Activated gamma-delta T cell treated with Interleukin-2 at 50 U/mL for 16 hours (primary cell): ENCODE measurements around the gene TMEM253.

Experiments
- DNase-seq: peaks from one replicate; pipeline ENCODE4 v3.0.0-alpha.2; 2020

TMEM253 gene

DNA sequence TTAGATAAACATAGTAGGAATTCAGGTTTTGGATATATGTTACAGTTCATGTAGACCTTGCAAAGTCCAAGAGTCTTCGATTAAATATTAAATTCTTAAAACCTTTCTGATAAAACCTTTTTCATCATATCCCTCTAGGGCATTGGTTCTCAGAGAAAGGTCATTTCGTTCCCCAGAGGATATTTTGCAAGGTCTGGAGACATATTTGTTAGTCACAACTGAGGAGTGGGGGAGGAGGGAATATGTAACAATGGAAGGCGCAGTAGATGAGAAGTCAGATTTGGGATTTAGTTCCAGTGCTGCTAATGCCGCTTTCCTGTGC lies 5.3 kb downstream of the TMEM253 start:
- no peak for DNase-seq

DNA sequence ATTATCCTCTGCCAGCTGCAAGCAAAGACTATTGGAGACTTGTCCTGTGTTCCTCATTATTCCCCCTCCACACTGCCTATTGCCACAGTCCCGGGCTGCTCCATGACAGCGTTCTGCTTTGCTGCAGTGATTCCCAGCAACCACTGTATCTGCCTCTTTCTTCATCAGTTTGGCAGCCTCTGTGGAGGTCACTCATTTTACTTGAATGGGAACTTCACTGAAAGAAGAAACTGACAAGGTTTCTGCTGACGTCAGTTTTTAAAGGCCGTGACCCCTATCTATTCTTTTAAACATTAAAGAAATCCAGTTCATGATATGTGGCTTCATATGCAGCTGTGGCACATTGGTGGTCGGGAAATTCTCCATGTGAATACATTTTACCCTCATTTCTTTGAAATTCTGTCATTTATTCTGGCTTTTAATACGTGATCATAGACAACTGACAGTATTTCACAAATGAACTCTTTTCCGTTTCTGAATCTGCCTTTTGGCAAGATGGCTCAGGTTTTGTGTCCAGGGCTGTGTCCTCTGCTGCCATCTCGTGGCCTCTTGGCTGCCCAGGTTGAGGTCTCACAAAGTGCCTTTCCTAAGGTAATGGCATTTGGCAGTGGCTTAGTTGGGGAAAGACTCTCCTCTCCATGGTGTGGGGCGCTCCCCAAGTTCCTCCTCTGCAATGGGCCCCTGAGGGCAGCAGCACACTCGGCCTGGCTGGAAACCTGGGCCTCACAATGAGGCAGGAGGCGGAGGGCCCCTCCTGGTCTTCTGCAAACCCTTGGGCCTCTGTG lies 5.8 kb downstream of the TMEM253 start:
- peak; percentile 78 for DNase-seq

DNA sequence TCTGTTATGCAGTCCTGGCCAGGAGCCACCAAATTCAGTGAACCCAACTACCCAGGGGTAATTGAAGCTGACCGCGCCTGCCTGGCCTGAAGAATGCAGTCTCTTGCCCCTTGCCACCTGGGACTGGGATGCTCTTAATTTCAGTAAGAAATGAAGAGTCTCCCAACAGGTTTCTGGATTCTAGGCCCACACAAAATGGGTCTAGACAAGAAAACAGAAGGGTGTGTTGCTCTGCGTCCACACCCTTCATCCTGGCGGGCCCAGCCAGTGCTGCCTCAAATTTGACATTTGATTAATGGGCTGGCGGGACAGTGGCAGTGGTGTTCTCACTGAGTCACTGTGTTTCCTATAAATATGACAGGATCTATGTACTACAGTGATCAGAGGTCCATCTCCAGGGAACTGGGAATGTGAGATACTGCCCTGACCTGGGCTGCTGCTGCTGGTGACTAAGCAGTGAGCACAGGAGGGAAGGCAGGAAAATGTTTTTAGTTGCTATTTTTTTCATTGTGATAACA lies 6.5 kb downstream of the TMEM253 start:
- DNase-seq, result no peak

DNA sequence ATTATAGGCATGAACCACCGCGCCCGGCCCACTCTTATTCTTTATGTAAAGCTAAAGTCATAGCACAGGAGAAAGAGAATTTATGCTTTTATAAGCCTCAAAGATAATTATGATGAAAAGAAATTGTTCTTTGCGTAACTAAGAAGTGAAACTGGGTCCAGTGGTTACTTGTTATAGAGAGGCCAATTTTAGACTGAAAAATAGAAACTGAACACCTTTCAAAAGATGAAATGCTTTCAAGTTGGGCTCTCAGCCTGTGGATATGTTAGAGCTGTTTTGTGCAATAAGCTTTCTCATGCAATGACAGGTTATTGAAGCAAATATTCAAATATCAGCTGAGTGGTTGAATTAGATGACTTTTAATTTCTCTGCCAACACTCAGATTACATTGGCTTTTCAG lies 7.9 kb downstream of the TMEM253 start:
- DNase-seq, result no peak

DNA sequence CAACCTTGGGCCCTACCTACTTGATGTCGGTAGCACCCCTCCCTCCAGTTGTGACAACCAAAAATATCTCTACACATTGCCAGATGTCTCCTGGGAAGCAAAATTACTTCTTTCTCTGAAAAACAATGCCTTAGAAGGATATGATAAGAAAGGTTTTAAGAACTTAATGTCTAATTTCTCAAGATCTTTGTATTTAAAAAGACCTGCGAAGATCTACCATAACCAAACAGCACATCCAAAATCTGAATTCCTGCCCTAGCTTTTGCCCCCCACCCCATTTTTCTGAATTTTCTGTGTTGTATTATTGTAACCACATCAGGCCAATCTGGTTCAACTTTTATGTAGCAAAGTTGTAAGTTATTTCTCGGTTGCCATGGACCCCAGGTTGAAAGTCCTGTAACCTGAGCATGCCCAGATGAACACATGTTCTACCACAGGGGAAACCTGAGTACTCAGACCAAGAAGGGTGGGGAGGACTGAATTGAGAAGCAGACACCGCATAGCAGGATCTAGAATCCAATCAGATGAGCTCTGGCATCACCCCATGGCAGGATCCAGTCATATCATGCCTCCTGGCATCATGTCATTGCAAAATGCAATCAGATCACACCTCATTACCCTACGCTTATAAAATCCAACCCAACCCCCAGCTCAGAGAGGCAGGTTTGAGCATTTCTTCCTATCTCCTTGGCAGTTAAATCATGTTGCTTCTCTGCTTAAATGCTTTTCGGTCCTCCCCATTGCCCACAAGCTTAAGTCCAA lies 8.7 kb downstream of the TMEM253 start:
- DNase-seq, result no peak

DNA sequence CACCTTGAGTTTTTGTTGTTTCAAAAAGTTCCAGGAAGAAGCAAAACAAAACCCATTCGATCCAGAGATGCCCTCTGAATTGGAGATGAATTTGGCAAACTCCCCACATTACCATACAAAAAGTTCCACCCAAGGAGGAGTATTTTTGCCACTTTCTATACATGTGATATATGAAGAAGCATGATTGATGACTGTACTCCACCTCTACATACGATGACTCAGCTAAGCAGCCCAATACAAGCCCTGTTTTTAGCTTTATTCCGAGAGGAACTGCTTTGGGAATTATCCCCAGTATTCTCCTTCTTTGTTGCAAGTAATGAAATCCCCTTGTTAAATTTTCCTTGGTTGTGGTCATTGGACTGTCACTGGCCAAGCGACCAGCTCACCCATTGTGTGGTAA lies 11.4 kb downstream of the TMEM253 start:
- no peak for DNase-seq

DNA sequence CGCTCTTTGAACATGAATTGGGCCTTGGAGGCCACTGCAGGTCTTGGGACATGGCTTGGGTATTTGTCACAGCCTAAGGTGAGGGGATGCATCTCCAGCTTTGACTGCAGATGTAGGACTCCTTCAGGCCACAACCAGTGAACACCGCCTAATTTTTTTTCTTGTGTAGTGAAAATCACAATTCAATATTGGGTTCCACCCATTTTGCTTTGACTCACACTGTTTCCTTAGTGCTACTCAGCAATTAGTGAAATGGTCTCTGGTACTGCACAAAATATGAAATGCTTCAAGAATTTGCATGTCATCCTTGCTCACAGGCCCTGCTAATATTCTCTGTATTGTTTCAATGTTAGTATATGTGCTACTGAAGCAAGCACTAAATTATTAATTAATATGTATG lies 12.5 kb downstream of the TMEM253 start:
- no peak for DNase-seq

DNA sequence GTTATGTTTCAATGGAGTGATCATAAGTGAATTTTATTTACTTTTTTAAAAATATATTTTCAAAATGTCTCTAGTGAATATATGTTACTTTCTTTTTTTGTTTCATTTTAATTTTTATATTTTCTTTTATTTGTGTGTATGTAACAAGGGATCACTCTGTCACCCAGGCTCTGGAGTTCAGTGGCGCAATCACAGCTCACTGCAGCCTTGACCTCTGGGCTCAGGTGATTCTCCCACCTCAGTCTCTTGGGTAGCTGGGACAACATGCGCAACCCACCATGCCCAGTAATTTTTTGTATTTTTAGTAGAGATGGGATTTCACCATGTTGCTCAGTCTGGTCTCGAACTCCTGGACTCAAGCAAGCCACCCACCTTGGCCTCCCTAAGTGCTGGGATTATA lies 18.1 kb downstream of the TMEM253 start:
- no peak for DNase-seq

DNA sequence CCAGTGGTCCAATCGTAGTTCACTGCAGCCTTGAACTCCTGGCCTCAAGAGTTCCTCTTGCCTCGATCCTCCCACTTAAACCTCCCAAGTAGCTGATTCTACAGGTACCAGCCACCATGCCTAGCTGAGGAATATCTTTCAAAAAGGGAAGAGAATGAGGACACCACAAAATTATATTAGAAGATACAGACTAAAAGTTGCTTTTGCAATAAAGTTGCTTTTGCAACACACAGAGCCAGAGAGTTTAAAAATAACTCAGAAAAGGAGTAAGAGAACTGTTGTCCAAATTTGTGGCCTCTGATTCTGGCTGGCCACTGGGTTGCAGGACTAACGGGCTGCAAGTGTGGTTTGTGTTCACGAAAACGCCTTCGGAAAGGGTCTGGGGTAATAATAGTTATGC lies 19.8 kb downstream of the TMEM253 start:
- DNase-seq, result no peak

DNA sequence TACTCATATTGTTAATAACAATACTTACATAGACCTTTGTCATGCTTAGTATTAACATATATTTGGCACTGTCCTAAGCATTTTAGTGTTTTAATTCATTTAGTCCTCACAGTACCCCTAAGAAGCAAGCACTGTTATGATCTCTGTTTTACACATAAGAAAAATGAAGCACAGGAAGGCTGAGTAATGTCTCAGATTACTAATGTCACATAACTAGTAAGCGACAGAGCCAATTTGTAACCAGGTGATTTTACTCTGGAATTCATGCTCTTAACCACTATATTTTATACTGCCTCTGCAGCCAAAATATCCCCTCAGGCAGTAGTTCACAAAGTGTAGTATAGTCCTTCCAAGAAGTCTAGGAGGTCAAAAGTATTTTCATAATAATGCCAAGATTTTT lies 20.3 kb downstream of the TMEM253 start:
- no peak for DNase-seq

DNA sequence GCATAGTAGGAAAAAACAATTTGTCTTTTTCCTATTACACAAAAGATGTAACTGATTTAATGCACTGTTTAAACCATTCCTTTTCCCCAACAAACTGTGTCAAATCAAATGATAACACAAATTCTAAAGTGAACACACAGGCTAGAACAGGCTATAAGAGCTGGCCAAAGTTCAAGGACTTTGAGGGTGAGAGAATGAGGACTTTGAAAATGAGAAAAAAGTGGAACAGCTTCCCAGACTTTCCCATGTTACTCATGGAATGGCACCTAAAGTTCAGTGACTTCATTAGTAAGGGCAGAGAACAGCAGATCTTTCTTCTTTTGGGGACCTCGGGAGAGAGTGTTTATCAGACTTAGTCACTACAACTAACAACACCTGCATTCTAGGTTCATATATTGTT lies 22.6 kb downstream of the TMEM253 start:
- no peak for DNase-seq

DNA sequence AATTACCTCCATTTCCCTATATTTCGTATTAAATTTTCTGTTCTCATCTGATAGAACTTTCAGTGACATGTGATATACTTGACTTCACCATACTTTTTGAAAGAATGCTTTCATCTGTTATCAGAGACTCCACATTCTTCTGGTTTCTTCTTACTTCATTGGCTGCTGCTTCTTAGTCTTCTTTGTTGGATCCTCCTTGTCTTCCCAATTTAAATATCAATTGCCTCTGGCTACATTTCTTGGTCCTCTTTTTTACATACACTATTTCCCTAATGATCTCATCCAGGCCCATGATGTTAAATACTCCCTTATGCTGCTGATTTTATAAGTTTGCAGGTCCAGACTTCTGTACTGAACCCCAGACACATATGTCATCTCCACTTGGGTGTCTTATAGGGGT lies 33.0 kb downstream of the TMEM253 start:
- no peak for DNase-seq

DNA sequence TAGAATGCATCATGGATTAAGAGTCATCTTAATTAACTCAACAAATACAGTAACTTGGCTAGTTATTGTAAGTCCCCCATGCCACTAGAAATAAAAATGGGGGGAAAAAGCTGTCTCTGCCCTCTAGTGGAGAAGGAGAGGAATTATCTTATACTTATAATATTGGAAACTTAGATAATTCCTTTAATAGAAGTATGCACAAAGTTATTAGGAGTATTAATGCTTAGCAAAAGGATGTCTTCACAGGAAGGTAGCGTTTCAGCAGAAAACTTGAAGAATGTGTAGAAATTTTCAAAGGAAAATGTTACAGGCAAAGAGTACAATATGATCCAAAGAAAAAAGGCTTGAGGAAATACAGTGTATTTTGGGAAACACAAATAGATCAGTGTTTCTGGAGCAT lies 35.2 kb downstream of the TMEM253 start:
- DNase-seq, result no peak

DNA sequence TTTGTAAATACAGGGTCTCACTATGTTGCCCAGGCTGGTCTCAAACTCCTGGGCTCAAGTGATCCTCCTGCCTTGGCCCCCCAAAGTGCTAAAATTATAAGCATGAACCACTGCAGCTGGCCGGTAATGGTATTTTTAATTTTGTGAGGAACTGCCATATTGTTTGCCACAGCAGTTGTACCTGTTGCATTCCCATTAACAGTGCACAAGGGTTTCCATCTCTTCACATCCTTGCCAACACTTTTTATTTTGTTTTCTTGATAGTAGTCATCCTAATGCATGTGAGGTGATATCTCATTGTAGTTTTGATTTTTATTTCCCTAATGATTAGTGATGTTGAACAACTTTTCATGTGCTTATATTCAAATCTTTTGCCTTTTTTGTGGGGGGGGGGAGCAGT lies 41.5 kb downstream of the TMEM253 start:
- DNase-seq, result no peak

DNA sequence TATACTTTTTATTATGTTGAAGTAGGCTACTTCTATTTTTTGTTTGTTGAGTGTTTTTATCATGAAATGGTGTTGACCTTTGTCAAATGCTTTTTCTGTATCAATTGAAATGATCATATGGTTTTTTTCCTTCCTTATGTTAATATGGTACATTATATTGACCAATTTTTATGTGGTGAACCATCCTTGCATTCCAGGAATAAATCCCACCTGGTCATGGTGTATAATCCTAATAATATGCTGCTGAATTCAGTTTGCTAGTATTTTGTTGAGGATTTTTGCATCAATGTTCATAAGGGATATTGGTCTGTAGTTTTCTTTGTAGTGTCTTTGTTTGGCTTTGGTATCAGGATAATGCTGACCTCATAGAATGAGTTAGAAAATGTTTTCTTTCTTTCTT lies 44.6 kb downstream of the TMEM253 start:
- DNase-seq, result no peak

DNA sequence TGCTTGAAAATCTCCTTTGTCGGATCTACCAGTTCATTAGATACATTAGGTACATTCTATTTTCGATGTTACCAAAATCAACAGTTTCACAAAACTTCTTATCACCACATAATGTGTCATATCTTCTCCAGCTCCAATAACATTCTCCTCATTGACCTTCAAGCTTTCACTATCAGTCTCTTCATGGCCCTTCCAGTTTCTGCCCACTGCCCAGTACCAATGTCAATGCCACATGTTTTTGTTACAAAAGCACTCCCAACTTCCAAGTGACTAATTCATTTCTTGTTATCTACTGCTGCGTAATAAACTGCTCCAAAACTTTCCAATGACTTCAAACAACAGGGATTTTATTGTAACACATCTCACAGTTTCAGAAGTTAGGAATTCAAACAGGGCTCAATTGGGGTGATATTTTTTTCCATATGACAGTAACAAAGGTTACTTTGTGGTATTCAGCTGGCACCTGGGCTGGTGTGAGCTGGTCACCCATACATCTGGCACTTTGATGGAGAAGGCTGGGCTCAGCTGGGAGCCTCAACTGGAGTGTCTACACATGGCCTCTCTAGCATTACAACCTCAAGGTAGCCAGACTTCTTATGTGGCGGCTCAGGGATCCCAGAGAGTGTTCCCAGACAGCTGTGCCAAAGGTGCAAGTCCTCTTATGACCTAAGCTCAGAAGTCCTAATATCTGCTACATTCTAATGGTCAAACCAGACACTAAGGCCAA lies 48.9 kb downstream of the TMEM253 start:
- DNase-seq, result no peak
